ENCODE measurements around the gene RNF213.
A peak's percentile ranks its signal among the peaks of the same experiment; 100 is the strongest.

The RNF213 gene

GRCh38 chr17:80260791-80261158 lies at the start of gene RNF213:
RNF213 (plus strand) TSS chr17:80260852; CDS start chr17:80263682, 2,830 bp downstream.
- peak; percentile 68 for DNase-seq
- ATAC-seq, result peak; percentile 7

- no peak for ATAC-seq
These were observed 48.5 kb upstream of the RNF213 start for GRCh38 chr17:80212109-80212508.

GRCh38 chr17:80212511-80212910 lies 48.1 kb upstream of the RNF213 start:
- ATAC-seq, result no peak

More at GRCh38 chr17:80212109-80212508, 48.5 kb upstream of the RNF213 start:
- no peak for DNase-seq

GRCh38 chr17:80212962-80213642 lies 47.5 kb upstream of the RNF213 start:
- ATAC-seq, result no peak
- no peak for DNase-seq

More at GRCh38 chr17:80212511-80212910, 48.1 kb upstream of the RNF213 start:
- DNase-seq, result no peak

- DNase-seq, result no peak
- ATAC-seq, result no peak
These were observed 47.0 kb upstream of the RNF213 start for GRCh38 chr17:80213643-80213975.

- DNase-seq (no peak), ATAC-seq (no peak)
These were observed 46.4 kb upstream of the RNF213 start for GRCh38 chr17:80214012-80214877.

GRCh38 chr17:80214878-80215210 lies 45.8 kb upstream of the RNF213 start:
- DNase-seq (no peak), ATAC-seq (no peak)

- no peak for DNase-seq
These were observed 43.9 kb upstream of the RNF213 start for GRCh38 chr17:80216473-80217456.

GRCh38 chr17:80217703-80218362 lies 42.8 kb upstream of the RNF213 start:
- DNase-seq (no peak), ATAC-seq (no peak)

More at GRCh38 chr17:80216473-80217456, 43.9 kb upstream of the RNF213 start:
- no peak for ATAC-seq

- no peak for ATAC-seq
- no peak for DNase-seq
These were observed 42.3 kb upstream of the RNF213 start for GRCh38 chr17:80218391-80218790.

- ATAC-seq (peak; percentile 90), DNase-seq (peak; percentile 94)
These were observed 41.5 kb upstream of the RNF213 start for GRCh38 chr17:80219013-80219762.

GRCh38 chr17:80219763-80220053 lies 40.9 kb upstream of the RNF213 start:
- ATAC-seq (peak; percentile 12), DNase-seq (no peak)

GRCh38 chr17:80220054-80220735 lies 40.5 kb upstream of the RNF213 start, which contains the start of the genes SGSH and SLC26A11:
SGSH (minus strand) TSS chr17:80220333; CDS start chr17:80220313, 20 bp downstream.
SLC26A11 (plus strand) TSS chr17:80220427; CDS start chr17:80221561, 1,134 bp downstream.
- ATAC-seq (peak; percentile 34), DNase-seq (peak; percentile 79)

- ATAC-seq, result no peak
These were observed 39.9 kb upstream of the RNF213 start for GRCh38 chr17:80220736-80221215.

GRCh38 chr17:80221351-80222105 lies 39.1 kb upstream of the RNF213 start:
- DNase-seq, result no peak
- no peak for ATAC-seq

More at GRCh38 chr17:80220736-80221215, 39.9 kb upstream of the RNF213 start:
- DNase-seq, result no peak

GRCh38 chr17:80222376-80223141 lies 38.1 kb upstream of the RNF213 start:
- ATAC-seq (no peak), DNase-seq (no peak)

GRCh38 chr17:80223142-80223815 lies 37.4 kb upstream of the RNF213 start:
- ATAC-seq, result no peak

More at GRCh38 chr17:80223142-80223815, 37.4 kb upstream of the RNF213 start:
- no peak for DNase-seq
